ENCODE measurements around the gene ONECUT3.

ONECUT3 gene

DNA sequence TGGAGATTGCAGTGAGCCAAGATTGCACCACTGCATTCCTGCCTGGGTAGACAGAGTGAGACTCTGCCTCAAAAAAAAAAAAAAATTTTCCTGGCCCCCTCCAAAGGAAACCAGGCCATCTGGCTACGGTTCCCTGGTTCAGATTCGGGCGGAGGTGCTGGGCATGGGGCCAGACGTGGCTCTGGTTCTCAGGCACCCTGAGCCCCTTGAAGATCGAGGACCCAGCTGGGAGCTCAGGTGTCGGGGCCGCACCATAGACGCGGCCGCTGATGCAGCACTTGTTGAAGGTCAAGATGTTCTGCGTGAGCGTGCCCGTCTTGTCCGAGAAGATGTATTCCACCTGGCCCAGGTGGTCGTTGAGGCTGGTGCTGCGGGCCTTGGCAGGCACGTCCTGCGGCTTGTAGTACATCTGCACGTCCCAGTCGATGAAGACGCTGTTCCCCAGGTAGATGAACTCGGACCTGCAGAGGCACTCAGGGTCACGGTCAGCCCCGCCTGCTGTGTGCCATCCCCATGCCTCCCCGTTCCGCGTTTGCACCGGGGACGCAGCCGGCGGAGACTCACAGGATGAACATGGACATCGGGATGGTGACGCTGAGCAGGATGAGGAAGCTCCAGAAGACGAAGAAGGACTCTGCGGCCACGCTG, 46.5 kb downstream of the ONECUT3 start:
- peak; percentile 83 for DNase-seq

DNA sequence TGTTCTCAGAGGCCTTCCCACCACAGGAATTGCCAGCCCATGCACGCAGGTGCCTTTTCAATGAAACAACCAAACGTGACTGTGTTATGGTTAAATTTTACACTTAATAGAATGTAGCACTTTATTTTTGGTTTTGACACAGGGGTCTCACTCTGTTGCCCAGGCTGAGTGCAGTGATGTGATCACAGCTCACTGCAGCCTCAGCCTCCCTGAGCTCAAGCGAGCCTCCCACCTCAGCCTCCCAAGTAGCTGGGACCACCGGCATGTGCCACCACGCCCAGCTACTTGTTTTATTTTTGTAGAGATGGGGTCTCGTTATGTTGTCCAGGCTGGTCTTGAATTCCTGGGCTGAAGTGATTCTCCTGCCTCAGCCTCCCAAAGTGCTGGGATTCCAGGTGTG, 51.6 kb downstream of the ONECUT3 start:
- no peak for DNase-seq

DNA sequence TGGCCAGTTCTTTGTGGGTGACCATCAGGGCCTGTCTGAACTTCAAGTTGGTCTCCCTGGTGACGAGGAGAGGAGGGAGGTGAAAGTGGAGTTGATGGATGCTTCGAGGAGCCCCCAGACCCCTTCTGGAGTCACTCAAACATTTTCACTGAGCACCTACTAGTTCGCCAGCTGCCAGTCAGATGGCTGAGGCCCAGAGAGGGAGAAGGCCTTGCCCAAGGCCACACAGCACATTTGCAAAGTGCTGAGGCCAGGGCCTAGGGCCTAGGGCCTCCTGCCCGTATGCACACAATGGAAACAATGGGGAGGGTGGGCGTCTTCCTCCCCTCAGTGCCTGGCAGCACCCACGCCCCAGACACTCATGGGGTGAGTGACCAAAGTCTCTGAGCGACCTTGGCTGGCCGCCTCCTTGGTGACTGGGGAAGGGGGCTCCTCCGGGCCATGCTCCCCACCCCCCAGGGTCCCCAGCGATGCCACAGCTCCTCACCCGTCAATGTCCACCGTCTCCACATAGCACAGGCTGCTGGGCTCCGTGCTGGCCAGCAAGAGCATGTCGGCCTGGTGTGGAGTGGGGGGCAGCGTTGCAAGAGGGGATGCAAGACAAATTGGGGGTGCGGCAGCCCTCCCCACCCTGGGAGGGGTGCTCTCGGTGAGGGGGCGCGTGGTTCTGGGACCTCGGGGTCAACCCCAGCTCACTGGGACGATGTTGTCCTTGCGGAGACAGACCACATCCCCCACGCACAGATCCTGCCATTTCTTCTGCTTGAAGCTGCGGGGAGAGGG, 52.3 kb downstream of the ONECUT3 start:
- DNase-seq, result no peak

DNA sequence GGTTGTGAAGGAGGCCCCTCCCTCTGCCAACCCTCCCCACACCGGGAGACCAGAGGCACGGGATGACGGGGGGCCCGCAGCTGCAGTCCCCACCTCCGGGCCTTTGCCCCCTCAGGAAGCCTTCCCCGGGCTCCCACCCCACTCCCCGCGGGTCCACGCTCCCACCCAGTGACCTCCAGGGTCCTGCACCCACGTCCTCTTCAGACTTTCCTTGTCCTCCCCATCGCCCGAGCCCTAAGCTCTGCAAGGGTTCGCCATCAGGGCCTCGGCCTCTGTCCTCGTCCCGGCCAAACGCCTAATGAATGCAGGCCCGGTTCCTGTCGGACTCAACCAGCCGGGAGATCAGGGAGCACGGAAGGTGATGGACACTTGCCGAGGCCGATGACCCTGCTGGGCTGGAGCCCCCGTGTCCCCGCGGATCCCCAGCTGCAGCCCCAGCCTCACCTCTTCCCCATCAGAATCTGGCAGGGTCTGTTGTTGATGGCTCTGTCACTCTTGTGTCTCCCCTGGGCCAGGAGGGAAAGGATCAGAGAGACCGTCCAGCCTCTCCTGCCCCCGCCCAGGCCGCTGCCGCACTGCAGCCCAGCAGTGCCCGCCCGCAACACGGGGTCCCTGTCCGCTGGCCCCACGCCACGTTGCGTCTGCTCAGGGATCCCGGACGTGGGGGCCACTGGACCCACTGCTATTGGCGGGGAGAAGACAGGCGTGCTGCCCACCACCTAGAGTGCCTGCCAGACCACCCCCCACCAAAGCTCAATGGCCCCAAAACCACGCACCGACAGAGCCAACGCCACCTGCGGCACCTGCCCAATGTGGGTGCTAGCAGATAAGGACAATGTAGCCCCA, 53.1 kb downstream of the ONECUT3 start:
- no peak for DNase-seq

DNA sequence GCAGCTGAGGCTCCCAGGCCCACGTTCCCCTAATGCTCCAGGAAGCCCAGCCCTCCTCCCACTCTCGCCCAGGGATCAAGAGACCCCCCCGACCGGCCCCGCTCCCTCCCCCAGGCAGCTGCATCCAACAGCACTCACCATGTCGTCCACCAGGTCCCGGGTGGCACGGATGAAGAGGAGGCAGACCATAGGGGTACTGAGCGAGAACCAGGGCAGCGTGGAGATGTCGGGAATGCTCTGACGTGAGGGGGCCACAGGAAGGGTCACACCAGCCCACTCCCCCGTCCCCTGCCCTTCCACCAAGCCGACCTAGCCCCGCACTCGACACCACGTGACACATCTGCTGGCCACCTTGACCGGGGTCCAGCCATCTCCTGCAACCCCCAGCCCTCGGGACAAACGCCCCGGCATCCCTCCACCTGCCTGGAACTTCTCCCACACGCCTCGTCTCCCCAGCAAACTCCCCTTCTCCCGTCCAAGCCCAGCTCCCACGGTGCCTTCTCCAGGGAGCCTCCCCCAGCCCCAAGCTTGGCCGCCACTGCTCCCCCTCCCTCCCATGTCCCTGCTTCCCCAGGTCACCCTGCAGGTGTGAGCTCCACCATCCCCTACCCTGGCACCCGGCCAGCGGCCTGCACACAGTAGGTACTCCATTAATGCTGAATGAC, 53.9 kb downstream of the ONECUT3 start:
- DNase-seq, result no peak

DNA sequence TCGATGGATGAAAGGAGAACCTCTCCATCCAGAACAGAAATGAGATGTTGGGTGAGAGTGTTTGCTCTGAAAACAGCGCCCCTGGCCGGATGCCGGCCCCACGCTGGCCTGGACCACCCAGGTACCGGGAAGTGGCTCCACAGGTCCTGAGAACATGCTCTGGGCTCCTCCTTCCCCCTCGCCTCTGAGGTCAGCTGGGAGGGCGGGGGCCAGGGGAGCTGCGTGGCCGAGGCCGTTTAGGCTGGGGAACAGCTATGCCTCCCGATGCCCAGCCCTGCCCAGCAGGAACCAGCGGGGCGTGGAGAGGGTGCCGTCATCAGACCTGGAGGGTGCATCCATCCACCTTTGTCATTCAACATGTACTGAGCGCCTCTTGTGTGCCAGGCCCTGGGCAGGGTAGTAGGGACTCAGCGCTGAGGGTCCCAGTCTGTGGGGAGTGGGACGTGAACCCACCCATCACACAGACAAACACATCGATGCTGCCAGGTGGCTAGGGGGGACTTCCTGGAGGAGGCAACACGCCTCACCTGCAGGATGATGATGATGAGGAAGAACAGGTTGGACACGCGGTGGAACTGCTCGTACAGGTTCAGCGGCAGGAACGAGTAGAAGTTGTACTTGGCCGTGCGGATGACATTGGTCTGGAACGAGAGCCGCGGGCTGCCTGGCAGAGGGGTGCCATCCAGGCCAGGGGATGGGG, 54.5 kb downstream of the ONECUT3 start:
- DNase-seq, result no peak

DNA sequence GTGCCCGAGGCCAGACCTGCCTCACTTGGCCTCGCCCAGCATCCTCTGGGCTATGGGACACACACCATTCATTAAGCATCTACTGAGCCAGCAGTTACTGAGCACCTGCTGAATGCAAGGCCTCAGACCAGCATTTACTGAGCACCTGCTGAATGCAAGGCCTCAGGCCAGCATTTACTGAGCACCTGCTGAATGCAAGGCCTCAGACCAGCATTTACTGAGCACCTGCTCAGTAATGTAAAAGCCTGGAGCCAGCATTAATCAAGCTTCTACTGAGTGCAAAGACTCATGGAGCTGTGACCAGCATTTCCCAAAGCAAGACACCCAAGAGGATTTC, 55.1 kb downstream of the ONECUT3 start:
- no peak for DNase-seq

DNA sequence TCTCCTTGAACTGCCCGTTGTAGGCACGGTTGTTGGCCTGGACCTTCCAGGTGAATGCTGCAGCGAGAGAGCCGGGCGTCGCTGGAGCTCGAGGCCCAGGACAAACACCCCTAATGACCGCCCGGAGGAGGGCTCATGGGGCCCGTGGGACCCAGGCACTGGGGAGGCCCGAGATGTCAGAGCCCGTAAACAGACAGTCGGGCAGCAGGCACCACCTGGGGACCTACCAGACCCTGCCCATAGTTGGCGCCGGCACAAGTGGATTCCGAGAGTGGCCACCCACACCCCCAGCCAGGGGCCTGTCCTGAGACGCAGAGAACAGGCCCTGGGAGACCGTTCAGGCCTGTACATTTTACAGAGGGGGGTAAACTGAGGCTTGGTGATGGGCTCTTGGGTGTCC, 56.4 kb downstream of the ONECUT3 start:
- no peak for DNase-seq

DNA sequence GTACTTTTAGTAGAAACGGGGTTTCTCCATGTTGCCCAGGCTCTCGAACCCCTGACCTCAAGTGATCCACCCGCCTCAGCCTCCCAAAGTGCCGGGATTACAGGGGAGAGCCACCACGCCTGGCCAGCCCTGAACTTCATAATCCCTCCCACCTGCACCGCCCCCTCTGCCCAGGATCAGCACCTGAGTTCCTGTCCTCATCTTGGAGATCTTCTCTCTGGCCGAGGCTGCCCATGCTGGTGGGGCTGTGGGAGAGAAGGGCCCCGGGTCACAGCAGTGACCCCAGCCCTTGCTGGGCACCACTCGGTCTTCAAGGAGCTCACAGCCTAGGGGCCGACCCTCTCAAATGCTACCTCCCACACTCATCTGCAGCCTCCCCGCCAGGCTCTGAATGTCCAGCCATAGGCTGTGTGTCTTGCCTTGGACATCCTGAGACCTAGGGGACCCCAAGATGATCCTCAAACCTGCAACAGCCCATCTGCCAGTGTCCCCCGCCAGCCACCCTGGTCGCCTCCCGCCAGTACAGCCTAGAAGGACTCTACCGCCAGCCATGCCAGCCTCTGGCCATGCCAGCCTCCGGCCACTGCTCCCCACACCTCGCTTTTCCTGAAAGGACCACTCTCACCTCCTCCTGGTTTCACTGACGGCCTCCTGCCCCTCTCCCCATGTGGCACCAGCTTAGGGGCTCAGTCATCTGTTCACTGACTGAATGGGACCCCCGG, 57.3 kb downstream of the ONECUT3 start:
- DNase-seq, result no peak

DNA sequence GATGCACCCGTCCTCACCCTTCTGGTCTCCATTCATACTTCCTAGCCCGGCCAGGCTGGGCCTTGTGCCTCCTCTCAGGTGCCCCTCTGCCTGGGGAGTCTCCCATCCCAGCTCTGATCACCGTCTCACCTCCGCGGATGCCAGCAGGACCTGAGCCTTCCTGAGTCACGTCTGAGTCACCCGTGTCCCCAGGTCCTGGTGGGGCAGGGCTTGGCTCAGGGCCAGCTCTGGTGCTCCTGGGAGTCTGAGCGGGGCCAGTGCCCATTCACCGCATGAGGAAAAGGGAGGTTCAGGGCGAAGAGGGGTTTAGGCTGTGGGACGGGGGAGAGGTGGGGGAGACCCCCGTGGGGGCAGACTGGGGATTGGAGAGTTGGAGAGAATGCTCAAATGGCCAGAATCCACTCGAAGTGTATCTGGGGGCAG, 58.2 kb downstream of the ONECUT3 start:
- no peak for DNase-seq

DNA sequence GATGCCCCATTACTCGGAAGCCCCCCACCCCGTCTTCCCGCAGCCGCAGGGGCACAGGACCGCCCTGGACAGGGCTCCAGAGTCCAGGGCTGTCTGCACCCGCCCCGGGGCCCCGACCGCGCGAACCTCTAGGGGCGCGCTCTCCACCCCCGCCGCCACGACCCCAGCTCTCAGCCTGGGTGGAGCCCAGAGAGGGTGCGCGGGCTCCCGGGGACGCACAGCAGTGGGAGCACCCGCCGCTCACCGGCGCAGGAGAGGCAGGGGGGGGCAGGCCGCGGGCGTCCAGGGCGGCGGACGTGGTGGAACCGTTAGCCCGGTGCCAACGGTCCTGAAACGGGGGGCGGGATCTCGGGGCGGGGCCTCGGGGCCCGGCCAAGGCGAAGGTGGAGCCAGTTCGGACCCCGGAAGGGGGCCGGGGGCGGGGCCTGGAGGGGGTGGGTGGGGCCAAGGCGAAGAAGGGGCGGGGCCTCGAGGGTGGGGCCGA, 58.7 kb downstream of the ONECUT3 start, which contains the start of gene ATP8B3:
Gene ATP8B3, minus strand, starts transcription at position 335 of the 484 bp plus-strand sequence. CDS start 540 bp downstream, outside the sequence.
- DNase-seq, result no peak

DNA sequence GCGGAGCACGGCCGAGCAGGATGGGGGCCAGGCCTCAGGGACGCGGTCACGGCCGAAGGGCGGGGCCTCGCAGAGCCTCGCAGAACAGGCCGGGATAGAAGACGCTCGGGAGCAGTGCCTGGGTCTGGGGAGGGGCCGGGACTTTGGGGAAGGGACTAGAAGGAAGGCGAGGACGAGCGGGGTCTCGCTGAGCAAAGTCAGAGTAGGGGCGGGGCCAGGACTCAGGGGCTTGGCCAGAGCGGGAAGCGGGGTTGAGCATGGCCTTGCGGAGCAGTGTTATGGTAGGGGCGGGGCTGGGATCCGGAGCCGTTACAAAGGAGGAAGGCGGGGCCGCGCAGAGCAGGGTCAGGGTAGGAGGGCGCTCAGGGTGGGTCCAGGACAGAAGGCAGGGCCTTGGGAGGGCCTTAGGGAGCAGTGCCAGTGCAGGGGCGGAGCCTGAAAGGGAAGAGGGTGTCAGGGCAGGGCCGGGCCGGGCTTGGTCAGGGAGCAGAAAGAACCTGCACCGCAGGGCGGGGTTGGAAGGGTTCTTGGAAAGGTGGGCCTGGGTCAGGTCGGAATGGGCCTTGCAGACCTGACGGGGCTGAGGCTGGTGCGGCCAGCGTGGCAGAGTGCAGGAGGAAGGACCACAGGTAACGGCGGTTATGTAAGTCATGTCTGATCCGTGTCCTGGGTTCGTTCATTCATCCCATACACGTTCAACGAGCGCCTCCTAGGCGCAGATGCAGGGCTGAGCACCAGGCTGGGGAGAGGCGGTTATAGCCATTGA, 59.3 kb downstream of the ONECUT3 start:
- peak; percentile 92 for DNase-seq

DNA sequence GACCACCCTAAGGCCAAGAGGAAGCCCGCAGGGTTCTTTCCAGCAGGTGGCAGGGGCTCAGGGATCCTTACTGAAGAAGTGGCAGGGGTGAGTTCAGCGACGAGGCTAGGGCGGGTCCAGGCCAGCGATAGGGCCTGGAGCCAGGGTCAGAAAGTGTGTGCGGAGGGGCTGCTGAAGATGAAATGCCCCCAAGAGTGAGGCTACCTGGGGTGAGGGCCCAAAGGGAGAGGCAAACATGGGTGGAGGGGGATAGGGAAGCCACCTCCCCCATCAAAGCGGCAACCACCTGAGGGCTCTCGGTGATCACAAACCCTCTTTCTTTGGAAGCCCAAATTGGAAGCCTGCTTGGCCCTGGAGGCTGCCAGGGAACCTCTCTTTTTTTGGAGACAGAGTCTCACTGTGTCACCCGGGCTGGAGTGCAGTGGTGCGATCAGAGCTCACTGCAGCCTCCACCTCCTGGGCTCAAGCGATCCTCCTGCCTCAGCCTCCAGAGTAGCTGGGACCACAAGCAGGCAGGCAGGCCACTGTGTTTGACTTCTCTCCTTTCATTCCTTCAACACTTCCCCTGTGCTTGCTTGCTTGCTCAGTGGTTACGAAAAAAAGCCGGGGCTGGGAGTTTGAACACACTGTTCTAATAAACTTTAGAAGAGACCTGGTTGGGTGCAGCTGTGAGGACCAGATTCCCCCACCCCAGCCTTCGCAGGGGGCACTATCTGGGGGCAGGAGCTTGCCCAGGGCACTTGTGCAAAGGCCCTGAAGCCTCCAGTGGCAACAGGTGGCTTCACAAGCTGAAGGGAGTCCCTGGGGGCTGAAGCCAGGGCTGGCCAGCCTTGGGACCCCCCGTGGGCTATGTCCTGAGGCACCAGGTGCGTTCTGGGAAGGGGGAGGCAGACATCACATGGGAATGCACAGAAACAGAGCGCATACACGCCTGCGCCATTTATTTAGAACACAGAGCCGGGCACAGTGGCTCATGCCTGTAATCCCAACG, 60.2 kb downstream of the ONECUT3 start:
- no peak for DNase-seq

DNA sequence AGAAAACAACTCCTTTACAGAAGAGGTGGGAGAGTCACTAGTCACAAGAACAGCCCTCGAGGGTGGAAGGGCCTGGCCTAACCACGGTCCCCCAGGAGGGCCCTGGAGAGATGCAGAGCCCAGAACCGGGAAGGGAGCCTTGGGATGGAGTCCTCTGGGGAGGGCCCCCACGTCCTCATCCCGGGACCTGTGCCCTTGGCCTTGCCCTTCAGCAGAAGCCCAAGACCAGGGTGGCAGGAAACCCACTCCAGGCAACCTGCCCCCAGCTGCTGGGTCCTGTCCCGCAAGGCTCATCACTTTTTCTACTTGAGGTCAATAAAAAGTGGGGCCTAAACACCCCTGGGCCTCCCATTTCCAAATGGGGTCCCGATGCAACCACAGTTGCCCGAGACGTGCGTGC, 61.1 kb downstream of the ONECUT3 start:
- no peak for DNase-seq

DNA sequence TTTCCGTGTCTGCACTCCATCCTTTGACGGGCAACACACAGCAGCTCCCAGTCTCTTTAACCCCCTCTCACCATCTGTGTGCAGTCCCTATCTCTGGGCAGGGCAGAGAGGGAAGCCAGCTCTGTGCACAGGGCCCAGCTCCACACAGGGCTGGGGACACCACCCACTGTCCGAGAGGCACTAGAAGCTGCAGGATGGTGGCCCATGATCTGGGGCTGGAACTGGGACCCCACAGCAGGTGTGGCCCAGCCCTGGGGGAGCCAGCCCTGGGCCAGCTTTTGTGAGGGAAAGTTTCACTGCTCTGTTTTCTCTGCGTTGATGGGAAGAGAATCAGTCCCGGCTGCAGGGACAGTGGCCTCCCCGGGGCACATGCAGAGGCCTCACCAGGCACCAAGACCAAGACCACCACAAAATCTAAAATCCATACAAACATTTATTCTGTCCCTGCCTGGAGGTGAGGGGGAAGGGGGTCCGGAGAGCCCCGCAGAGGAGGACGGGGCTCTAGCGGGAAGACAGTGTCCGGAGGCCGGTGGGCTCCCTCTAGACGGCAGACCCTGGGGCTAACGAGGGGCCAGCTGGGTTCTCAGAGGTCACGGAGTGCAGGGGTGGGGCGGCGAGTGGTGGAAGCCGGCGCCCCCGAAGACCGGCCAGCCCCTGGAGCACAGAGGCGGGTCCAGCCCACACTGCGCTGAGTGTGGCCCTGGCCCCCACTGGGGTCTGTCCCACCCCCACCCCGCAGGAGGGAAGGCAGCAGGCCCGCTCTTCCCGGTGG, 61.7 kb downstream of the ONECUT3 start:
- no peak for DNase-seq

DNA sequence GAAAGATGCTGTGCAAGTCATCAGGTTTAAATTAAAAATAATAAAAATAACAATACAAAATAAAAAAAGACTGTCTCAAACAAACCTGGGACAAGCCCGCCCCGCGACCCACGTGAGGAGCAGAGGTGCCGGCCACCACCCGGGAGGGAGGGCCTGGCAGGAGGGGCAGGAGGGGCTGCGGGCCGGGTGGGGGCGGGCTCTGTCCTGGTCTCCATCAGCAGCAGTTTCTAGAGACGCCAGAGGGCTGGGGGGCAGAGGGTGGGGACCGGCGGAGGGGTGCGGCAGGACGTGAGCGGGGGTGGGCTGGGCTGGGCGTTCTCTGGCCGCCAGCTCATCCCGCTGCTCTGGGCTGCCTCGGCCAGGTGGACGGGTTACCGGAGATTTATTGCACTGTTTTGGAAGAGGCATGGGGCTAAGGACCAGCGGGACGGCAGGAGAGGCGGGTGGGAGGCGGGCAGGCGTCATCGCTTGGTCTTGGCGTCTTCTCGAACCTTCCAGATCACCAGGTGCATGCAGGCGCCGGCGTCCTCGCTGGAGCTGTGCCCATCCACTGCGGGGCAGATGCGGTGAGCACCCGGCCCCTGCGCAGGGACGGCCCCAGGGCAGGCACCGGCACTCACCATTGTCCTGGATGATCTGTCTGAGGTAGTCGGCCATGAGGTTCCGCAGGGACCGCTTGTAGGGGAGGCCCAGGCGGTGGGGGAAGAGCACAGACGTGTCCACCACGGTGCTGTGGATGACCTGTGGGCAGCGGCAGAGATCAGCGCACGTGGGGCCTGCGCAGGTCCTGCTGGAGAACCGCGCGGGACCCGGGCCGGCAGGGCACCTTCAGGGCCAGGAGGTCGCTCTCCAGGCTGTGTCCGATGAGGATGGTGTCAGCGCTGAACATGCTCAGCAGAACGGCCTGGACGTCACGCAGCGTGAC, 62.6 kb downstream of the ONECUT3 start:
- no peak for DNase-seq

DNA sequence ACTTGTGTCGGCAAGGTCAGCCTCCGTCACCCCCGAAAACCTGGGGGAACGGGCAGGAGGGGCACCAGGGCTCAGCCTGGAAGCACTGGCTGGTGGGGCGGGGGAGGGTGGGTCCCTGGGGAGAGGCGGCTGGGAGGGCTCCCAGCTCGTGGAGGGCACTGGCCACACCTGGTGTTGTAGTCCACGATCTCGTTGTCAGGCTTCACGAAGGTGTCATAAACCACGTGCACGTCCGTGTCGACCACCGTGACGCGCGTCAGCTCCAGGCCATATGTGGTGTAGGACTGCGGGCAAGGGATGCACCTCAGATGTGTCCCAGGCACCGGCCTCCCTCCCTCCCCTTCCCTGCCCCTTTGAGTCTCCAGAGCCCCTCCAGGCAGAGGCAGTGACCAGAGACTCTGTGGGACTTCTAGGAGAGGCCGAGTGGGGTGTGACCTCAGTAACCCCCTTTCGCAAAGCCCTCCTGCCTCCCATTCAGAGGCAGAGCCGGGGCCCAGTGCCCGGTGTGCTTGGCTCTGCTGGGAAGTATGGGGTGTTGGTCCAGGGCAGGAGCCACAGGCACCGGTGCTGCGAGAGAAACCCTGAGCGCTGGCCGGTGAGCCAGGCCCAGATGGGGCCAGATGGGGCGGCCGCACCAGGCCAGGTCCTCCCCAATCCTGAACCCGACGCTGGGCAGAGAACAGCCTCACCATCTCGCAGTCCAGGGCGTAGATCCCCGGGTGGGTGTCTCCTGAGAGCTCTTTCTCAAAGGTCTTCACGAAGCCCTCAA, 63.4 kb downstream of the ONECUT3 start:
- no peak for DNase-seq

All from NCI-H2171 treated with DMSO at 0.1 percent for 48 hours (cell line).